Measurements from ENCODE around the gene NUP133. TPM values are rescaled to one million over a fixed set of nuclear protein-coding genes. Genes with fewer than 3 reads are reported as not detected.
"Not testable (repeated sequence)": the region's sequence is repeated elsewhere in the genome, so short reads cannot be mapped to it uniquely, and the experiment has no call there.

NUP133 gene
- total RNA-seq, 1 donor from 2014 or later, result 47.9 TPM

GRCh38 chr1:229420765-229421164 lies 87.4 kb downstream of the NUP133 start:
- no peak for DNase-seq (ENCODE audit: low spot score)
- peaks cover 26% of the 10 kb centered on the region for H3K27me3 Mint-ChIP-seq (ENCODE audit: insufficient read depth)
- peaks cover 8% of the 10 kb centered on the region for H3K9me3 Mint-ChIP-seq
- H3K4me1 Mint-ChIP-seq (ENCODE audit: low read depth), result no peaks in the 10 kb centered on the region
- no peaks in the 10 kb centered on the region for H3K36me3 Mint-ChIP-seq (ENCODE audit: low read depth)
- no peak overlapping the region for H3K27ac Mint-ChIP-seq
- intact Hi-C loops (cut with micrococcal nuclease), result no loop called here
- no peak overlapping the region for H3K4me3 Mint-ChIP-seq

DNA sequence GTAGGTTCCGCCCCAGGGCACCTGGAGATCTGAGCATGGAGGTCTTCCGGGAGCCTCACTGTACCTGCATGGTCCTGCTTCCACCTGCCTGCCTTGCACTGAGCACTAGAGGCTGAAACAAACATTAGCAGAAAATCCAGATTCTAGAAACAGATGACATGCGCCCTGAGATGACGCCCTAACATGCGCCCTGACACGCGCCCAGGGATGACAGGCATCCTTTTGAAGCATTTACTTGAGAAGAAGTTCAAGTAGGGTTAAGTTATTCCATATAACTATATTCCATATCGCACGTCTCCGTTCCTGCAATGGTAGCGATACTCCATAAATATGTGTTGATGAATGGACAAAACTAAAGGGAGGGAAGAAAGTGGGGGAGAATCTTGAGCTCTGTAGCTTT lies 87.9 kb downstream of the NUP133 start:
- no peak overlapping the region for H3K27ac Mint-ChIP-seq
- H3K27me3 Mint-ChIP-seq (ENCODE audit: insufficient read depth), result peaks cover 21% of the 10 kb centered on the region
- no peaks in the 10 kb centered on the region for H3K36me3 Mint-ChIP-seq (ENCODE audit: low read depth)
- DNase-seq (ENCODE audit: low spot score), result no peak
- no peak overlapping the region for H3K4me3 Mint-ChIP-seq
- intact Hi-C loops (cut with micrococcal nuclease), result no loop called here
- no peaks in the 10 kb centered on the region for H3K4me1 Mint-ChIP-seq (ENCODE audit: low read depth)
- H3K9me3 Mint-ChIP-seq, result peaks cover 8% of the 10 kb centered on the region

- peaks cover 11% of the 10 kb centered on the region for H3K27me3 Mint-ChIP-seq (ENCODE audit: insufficient read depth)
- H3K4me3 Mint-ChIP-seq; H3K36me3 Mint-ChIP-seq (ENCODE audit: low read depth); H3K27ac Mint-ChIP-seq; DNase-seq (ENCODE audit: low spot score); H3K9me3 Mint-ChIP-seq; intact Hi-C loops (cut with micrococcal nuclease); H3K4me1 Mint-ChIP-seq (ENCODE audit: low read depth): not testable (repeated sequence)
Measured at GRCh38 chr1:229418586-229418985, 89.6 kb downstream of the NUP133 start.

DNA sequence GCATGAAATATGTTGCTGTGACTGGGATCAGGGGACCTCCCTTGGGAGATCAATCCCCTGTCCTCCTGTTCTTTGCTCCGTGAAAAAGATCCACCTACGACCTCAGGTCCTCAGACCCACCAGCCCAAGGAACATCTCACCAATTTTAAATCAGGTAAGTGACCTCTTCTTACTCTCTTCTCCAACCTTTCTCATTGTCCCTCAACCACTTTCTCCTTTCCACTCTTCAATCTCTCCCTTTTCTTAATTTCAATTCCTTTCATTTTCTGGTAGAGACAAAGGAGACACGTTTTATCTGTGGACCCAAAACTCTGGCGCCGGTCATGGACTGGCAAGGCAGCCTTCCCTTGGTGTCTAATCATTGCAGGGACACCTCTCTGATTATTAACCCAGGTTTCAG lies 95.3 kb downstream of the NUP133 start:
- intact Hi-C loops (cut with micrococcal nuclease); H3K36me3 Mint-ChIP-seq (ENCODE audit: low read depth); H3K27ac Mint-ChIP-seq; H3K4me3 Mint-ChIP-seq; DNase-seq (ENCODE audit: low spot score); H3K9me3 Mint-ChIP-seq; H3K4me1 Mint-ChIP-seq (ENCODE audit: low read depth): not testable (repeated sequence)
- peaks cover 50% of the 10 kb centered on the region for H3K27me3 Mint-ChIP-seq (ENCODE audit: insufficient read depth)

DNA sequence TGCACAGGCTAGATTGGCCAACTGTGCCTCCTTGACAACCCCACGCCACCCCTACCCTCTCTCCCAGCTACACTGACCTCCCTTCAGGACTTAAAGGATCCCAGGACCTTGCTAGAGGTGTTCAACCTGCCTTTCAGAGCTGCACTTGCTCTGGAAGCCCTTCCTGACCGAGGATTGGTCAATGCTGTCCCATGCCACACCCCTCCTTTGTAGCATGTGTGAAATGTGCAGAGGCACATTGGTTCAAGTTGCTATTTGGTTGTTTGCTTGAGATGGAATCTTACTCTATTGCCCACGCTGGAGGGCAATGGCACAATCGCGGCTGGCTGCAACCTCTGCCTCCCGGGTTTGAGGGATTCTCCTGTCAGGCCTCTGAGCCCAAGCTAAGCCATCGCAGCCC lies 96.1 kb downstream of the NUP133 start:
- no peak for DNase-seq (ENCODE audit: low spot score)
- no peak overlapping the region for H3K4me3 Mint-ChIP-seq
- peaks cover 11% of the 10 kb centered on the region for H3K4me1 Mint-ChIP-seq (ENCODE audit: low read depth)
- H3K27ac Mint-ChIP-seq, result no peak overlapping the region
- peaks cover 52% of the 10 kb centered on the region for H3K27me3 Mint-ChIP-seq (ENCODE audit: insufficient read depth)
- no peaks in the 10 kb centered on the region for H3K36me3 Mint-ChIP-seq (ENCODE audit: low read depth)
- intact Hi-C loops (cut with micrococcal nuclease), result no loop called here
- H3K9me3 Mint-ChIP-seq, result no peaks in the 10 kb centered on the region

- DNase-seq (ENCODE audit: low spot score), result no peak
- intact Hi-C loops (cut with micrococcal nuclease), result no loop called here
- no peaks in the 10 kb centered on the region for H3K9me3 Mint-ChIP-seq
- H3K4me3 Mint-ChIP-seq, result no peak overlapping the region
- peaks cover 57% of the 10 kb centered on the region for H3K27me3 Mint-ChIP-seq (ENCODE audit: insufficient read depth)
- H3K4me1 Mint-ChIP-seq (ENCODE audit: low read depth), result peaks cover 14% of the 10 kb centered on the region
- H3K27ac Mint-ChIP-seq, result no peak overlapping the region
- no peaks in the 10 kb centered on the region for H3K36me3 Mint-ChIP-seq (ENCODE audit: low read depth)
Measured at GRCh38 chr1:229411434-229412055, 96.6 kb downstream of the NUP133 start.

GRCh38 chr1:229410692-229411433 lies 97.3 kb downstream of the NUP133 start:
- H3K36me3 Mint-ChIP-seq (ENCODE audit: low read depth), result no peaks in the 10 kb centered on the region
- DNase-seq (ENCODE audit: low spot score), result no peak
- H3K4me1 Mint-ChIP-seq (ENCODE audit: low read depth), result peaks cover 14% of the 10 kb centered on the region
- intact Hi-C loops (cut with micrococcal nuclease), result no loop called here
- H3K4me3 Mint-ChIP-seq, result peak overlapping the region; percentile 2
- no peaks in the 10 kb centered on the region for H3K9me3 Mint-ChIP-seq
- H3K27ac Mint-ChIP-seq, result no peak overlapping the region
- H3K27me3 Mint-ChIP-seq (ENCODE audit: insufficient read depth), result peaks cover 62% of the 10 kb centered on the region

DNA sequence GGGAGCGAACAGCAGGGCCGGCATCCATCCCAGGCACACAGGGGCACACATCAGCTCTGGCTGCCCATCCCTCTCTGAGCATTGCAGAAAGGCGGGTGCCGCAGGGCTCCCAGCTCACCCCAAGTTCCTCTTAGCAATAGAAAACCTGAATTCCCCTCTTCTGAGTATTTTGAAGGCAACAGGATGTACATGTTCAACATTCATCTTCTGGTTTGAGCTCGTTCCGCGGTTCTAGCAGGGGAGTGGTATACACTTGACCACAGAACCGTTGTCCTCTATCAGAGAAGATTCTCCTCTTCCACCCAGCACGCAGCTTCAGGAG lies 97.8 kb downstream of the NUP133 start:
- intact Hi-C loops (cut with micrococcal nuclease), result no loop called here
- Mint-ChIP-seq H3K9me3 (no peaks in the 10 kb centered on the region), H3K36me3 (ENCODE audit: low read depth) (no peaks in the 10 kb centered on the region), H3K4me1 (ENCODE audit: low read depth) (peaks cover 14% of the 10 kb centered on the region), H3K27me3 (ENCODE audit: insufficient read depth) (peaks cover 67% of the 10 kb centered on the region), H3K4me3 (peak overlapping the region; percentile 2), H3K27ac (no peak overlapping the region)
- no peak for DNase-seq (ENCODE audit: low spot score)

GRCh38 chr1:229409616-229410369 lies 98.3 kb downstream of the NUP133 start:
- Mint-ChIP-seq H3K9me3 (no peaks in the 10 kb centered on the region), H3K36me3 (ENCODE audit: low read depth) (no peaks in the 10 kb centered on the region), H3K4me3 (no peak overlapping the region), H3K27ac (no peak overlapping the region), H3K27me3 (ENCODE audit: insufficient read depth) (peaks cover 70% of the 10 kb centered on the region), H3K4me1 (ENCODE audit: low read depth) (peaks cover 14% of the 10 kb centered on the region)
- DNase-seq (ENCODE audit: low spot score), result no peak
- intact Hi-C loops (cut with micrococcal nuclease), result loop anchor here (2.0 kb wide), 1 partner anchor 21 kb away; no protein-coding TSS in a partner anchor

GRCh38 chr1:229408458-229409037 lies 99.6 kb downstream of the NUP133 start:
- H3K27me3 Mint-ChIP-seq (ENCODE audit: insufficient read depth), result peaks cover 79% of the 10 kb centered on the region
- H3K27ac Mint-ChIP-seq, result no peak overlapping the region
- H3K36me3 Mint-ChIP-seq (ENCODE audit: low read depth), result no peaks in the 10 kb centered on the region
- intact Hi-C loops (cut with micrococcal nuclease), result loop anchor here (2.0 kb wide), 1 partner anchor 22 kb away; no protein-coding TSS in a partner anchor
- H3K9me3 Mint-ChIP-seq, result no peaks in the 10 kb centered on the region
- peaks cover 14% of the 10 kb centered on the region for H3K4me1 Mint-ChIP-seq (ENCODE audit: low read depth)
- H3K4me3 Mint-ChIP-seq, result no peak overlapping the region
- no peak for DNase-seq (ENCODE audit: low spot score)

DNA sequence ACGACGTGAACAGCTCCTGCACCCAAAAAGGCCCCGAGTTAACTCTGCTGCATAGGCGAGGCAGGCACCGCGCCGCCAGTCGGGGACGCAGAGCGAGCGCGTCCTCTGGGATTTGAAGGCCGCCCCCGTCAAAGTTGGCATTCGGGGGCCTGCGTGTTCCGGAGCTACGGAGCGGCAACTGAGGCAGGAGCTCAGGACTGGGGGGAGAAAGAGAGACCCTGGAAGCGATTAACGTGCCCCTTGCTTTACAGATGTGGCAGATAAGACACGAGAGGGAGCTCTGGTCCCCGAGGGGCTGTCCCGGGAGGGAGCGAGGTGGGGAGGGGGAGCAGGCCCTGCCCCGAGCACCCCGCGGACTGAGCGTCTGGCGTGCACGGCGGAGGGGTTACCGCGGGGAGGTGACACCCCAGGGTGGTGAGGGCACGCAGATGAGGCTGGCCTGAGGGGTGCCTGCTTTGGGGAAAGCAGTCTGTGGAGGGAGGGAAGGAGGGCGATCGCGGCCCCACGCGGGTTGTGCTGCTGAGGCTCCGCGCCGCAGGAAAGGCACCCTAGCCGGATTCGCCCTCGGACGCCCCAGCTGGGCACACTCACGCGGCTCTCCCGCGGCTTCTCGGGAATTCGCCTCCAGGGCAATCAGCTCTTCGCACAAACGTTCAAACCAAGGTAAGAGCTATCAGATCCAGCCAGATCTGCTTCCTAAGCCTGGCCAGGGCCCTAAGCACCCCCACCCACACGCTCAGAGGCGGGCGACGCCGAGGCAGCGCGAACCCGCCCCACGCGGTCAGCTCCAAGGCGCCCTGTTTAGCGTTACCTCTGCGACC lies 100.7 kb downstream of the NUP133 start:
- intact Hi-C loops (cut with micrococcal nuclease), result loop anchor here (2.0 kb wide), 1 partner anchor 23 kb away; no protein-coding TSS in a partner anchor
- no peak overlapping the region for H3K27ac Mint-ChIP-seq
- no peaks in the 10 kb centered on the region for H3K9me3 Mint-ChIP-seq
- H3K27me3 Mint-ChIP-seq (ENCODE audit: insufficient read depth), result peaks cover 74% of the 10 kb centered on the region
- H3K4me3 Mint-ChIP-seq, result no peak overlapping the region
- no peak for DNase-seq (ENCODE audit: low spot score)
- no peaks in the 10 kb centered on the region for H3K36me3 Mint-ChIP-seq (ENCODE audit: low read depth)
- peaks cover 14% of the 10 kb centered on the region for H3K4me1 Mint-ChIP-seq (ENCODE audit: low read depth)

DNA sequence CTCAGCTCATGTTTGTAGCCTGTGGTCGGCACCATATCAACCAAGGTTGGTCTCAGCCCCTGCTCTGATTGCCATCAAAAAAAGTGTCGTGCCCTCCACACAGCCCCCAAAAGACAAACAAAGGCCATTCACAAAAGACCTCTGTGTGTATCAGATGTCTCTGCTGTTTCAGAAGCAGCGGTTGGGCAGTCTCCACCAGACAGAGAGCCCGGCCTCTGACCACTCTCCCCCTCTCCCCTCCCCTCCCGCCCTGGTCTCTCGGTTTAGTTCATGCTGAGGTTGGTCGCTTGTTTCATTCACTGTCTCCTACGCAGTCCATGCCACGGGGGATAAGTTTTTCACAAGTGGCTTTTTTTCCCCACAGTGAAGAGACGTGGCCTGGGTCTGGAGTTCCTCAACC lies 101.3 kb downstream of the NUP133 start:
- no peaks in the 10 kb centered on the region for H3K9me3 Mint-ChIP-seq
- no peaks in the 10 kb centered on the region for H3K36me3 Mint-ChIP-seq (ENCODE audit: low read depth)
- peaks cover 72% of the 10 kb centered on the region for H3K27me3 Mint-ChIP-seq (ENCODE audit: insufficient read depth)
- peaks cover 14% of the 10 kb centered on the region for H3K4me1 Mint-ChIP-seq (ENCODE audit: low read depth)
- DNase-seq (ENCODE audit: low spot score), result no peak
- no peak overlapping the region for H3K27ac Mint-ChIP-seq
- intact Hi-C loops (cut with micrococcal nuclease), result no loop called here
- no peak overlapping the region for H3K4me3 Mint-ChIP-seq
